GM23338 (cell line): Measurements from ENCODE around the gene CPNE6. TPM values are rescaled to one million over a fixed set of nuclear protein-coding genes. Genes with fewer than 3 reads are reported as not detected.

Experiments used
- ATAC-seq: fragments of 200-7000 bp; cut with Tn5 transposase; 3 replicates; pipeline ENCODE4 v1.9.1; 2020
- DNase-seq: peaks from one replicate; pipeline ENCODE4 v3.0.0-alpha.2; 2015; ENCODE audit warnings: low spot score
- H2AFZ ChIP-seq: fragments of 200-600 bp; sonication (generic); 2 replicates; pipeline ENCODE4 v1.8.0; 2016; ENCODE audit warnings: antibody characterized with exemption, mild to moderate bottlenecking, moderate library complexity
- H3F3A ChIP-seq: fragments of 200-600 bp; sonication (generic); replicated peaks from 2 replicates; pipeline ENCODE4 v1.8.0; 2017; ENCODE audit warnings: antibody characterized with exemption, mixed run types, low read depth
- H3K27ac ChIP-seq: fragments of 200-600 bp; sonication (generic); 2 replicates; pipeline ENCODE4 v1.6.1; 2016; ENCODE audit warnings: low read depth
- H3K27me3 ChIP-seq: fragments of 200-600 bp; sonication (generic); 2 replicates; pipeline ENCODE4 v1.8.0; 2016; ENCODE audit warnings: mild to moderate bottlenecking, mixed run types, moderate library complexity; ENCODE audit not compliant: insufficient read depth
- H3K36me3 ChIP-seq: fragments of 200-600 bp; sonication (generic); 2 replicates; pipeline ENCODE4 v1.8.0; 2016; ENCODE audit warnings: mild to moderate bottlenecking; ENCODE audit not compliant: insufficient read depth
- H3K4me1 ChIP-seq: fragments of 200-600 bp; sonication (generic); 2 replicates; pipeline ENCODE4 v1.8.0; 2016; ENCODE audit warnings: mild to moderate bottlenecking, moderate library complexity; ENCODE audit not compliant: insufficient read depth
- H3K4me2 ChIP-seq: fragments of 200-600 bp; sonication (generic); 2 replicates; pipeline ENCODE4 v1.7.1; 2017; ENCODE audit warnings: mixed run types
- H3K4me3 ChIP-seq: fragments of 200-600 bp; sonication (generic); 2 replicates; pipeline ENCODE4 v1.6.1; 2016; ENCODE audit warnings: mixed run types
- H3K79me2 ChIP-seq: fragments of 200-600 bp; sonication (generic); replicated peaks from 2 replicates; pipeline ENCODE4 v1.8.0; 2017; ENCODE audit warnings: mild to moderate bottlenecking; ENCODE audit not compliant: insufficient read depth
- H3K9me2 ChIP-seq: fragments of 200-600 bp; sonication (generic); 2 replicates; pipeline ENCODE4 v1.8.0; 2017; ENCODE audit not compliant: insufficient read depth
- H4K20me1 ChIP-seq: fragments of 200-600 bp; sonication (generic); replicated peaks from 2 replicates; pipeline ENCODE4 v1.8.0; 2017; ENCODE audit warnings: mild to moderate bottlenecking; ENCODE audit not compliant: insufficient read depth
- H3K27ac Mint-ChIP-seq: 2 replicates; pipeline ENCODE4 v1.8.0; 2020; ENCODE audit warnings: inconsistent platforms, mild to moderate bottlenecking, moderate library complexity, mixed read lengths
- H3K27me3 Mint-ChIP-seq: 3 replicates; pipeline ENCODE4 v1.8.0; 2022; ENCODE audit warnings: low read depth, mild to moderate bottlenecking, moderate library complexity, mixed read lengths, inconsistent platforms; ENCODE audit not compliant: insufficient read depth, poor library complexity
- H3K36me3 Mint-ChIP-seq: 3 replicates; pipeline ENCODE4 v1.8.0; 2021; ENCODE audit warnings: low read depth, mild to moderate bottlenecking, inconsistent platforms, moderate library complexity, mixed read lengths
- H3K4me1 Mint-ChIP-seq: 3 replicates; pipeline ENCODE4 v1.8.0; 2020; ENCODE audit warnings: mild to moderate bottlenecking, inconsistent platforms, mixed read lengths
- H3K4me3 Mint-ChIP-seq: 3 replicates; pipeline ENCODE4 v1.8.0; 2021; ENCODE audit warnings: moderate library complexity, mild to moderate bottlenecking, inconsistent platforms, mixed read lengths
- H3K9me3 Mint-ChIP-seq: 3 replicates; pipeline ENCODE4 v1.8.0; 2020; ENCODE audit warnings: moderate library complexity, mild to moderate bottlenecking, inconsistent platforms, mixed read lengths
- CREB1 ChIP-seq: fragments of 250-450 bp; sonication (Bioruptor Pico); IDR thresholded peaks from 2 replicates; pipeline ENCODE4 v1.5.0; 2020; ENCODE audit warnings: low read depth, mild to moderate bottlenecking, moderate library complexity
- CTCF ChIP-seq, 2 experiments: fragments of 200-600 bp in 1 of 2; sonication (generic) in 1 of 2; conservative IDR thresholded peaks; 2 replicates each; pipeline versions ENCODE4 v1.5.1 to v1.6.1; 2016 to 2017; ENCODE audit warnings: antibody characterized with exemption in 2 of 2, low read depth in 2 of 2, mild to moderate bottlenecking in 2 of 2, moderate library complexity in 1 of 2
- EZH2 ChIP-seq: fragments of 200-600 bp; sonication (generic); IDR thresholded peaks from one replicate; pipeline ENCODE4 v1.8.0; 2017; ENCODE audit warnings: antibody characterized with exemption, mild to moderate bottlenecking, low read depth; ENCODE audit not compliant: unreplicated experiment
- EZH2phosphoT487 ChIP-seq: fragments of 200-600 bp; sonication (generic); IDR thresholded peaks from one replicate; pipeline ENCODE4 v1.8.1; 2018; ENCODE audit warnings: antibody characterized with exemption; ENCODE audit not compliant: unreplicated experiment
- JUNB ChIP-seq: IDR thresholded peaks from one replicate; pipeline ENCODE4 v1.6.1; 2016; ENCODE audit warnings: antibody characterized with exemption; ENCODE audit not compliant: unreplicated experiment
- NANOG ChIP-seq: IDR thresholded peaks from 2 replicates; pipeline ENCODE4 v1.6.1; 2016; ENCODE audit warnings: antibody characterized with exemption, borderline replicate concordance
- POLR2AphosphoS5 ChIP-seq: IDR thresholded peaks from 2 replicates; pipeline ENCODE4 v1.6.1; 2016; ENCODE audit warnings: antibody characterized with exemption, low read depth
- REST ChIP-seq: IDR thresholded peaks from one replicate; pipeline ENCODE4 v1.6.1; 2018; ENCODE audit warnings: antibody characterized with exemption; ENCODE audit not compliant: unreplicated experiment
- ZNF114 ChIP-seq: fragments of 250-450 bp; sonication (Bioruptor Pico); IDR thresholded peaks from 2 replicates; pipeline ENCODE4 v1.5.0; 2020; ENCODE audit warnings: mild to moderate bottlenecking, moderate library complexity
- ZNF331 ChIP-seq: fragments of 250-450 bp; sonication (Bioruptor Pico); IDR thresholded peaks from 2 replicates; pipeline ENCODE4 v1.5.0; 2020; ENCODE audit warnings: low read depth, mild to moderate bottlenecking, moderate library complexity
- ZNF462 ChIP-seq: fragments of 250-450 bp; sonication (Bioruptor Pico); IDR thresholded peaks from 2 replicates; pipeline ENCODE4 v1.5.0; 2020; ENCODE audit warnings: mild to moderate bottlenecking, moderate library complexity
- polyA plus RNA-seq: library from polyadenylated mRNA; unstranded; fragments of >200 nt; fragmentation: Nextera tagmentation; extraction: Ambion mirVana; gene quantifications from 2 replicates; pipeline ENCODE4 v1.2.1, GENCODE V29; 2016
- total RNA-seq: library from RNA; depleted of rRNA; stranded (reverse); fragments of >200 nt; shearing (Covaris generic); gene quantifications from 2 replicates; pipeline ENCODE4 v1.2.3, GENCODE V29; 2014

Gene CPNE6
- total and polyA plus RNA-seq, 2 experiments from 2014 or later = 0.16 TPM; not detected in 1

- H3K27ac ChIP-seq = peak overlapping the region; percentile 99
- no peak overlapping the region; the same call in 1 of the 2 replicates for H2AFZ ChIP-seq
- ATAC-seq = no peak
Measured at GRCh38 chr14:24093207-24093900, 22.0 kb downstream of the CPNE6 start.

More at GRCh38 chr14:24093207-24093900, 22.0 kb downstream of the CPNE6 start:
- Mint-ChIP-seq H3K9me3 (peaks cover 3% of the 10 kb centered on the region; the same call in 2 of the 3 replicates), H3K4me1 (peaks cover 38% of the 10 kb centered on the region), H3K27ac (peak overlapping the region; percentile 100), H3K4me3 (peak overlapping the region; percentile 66), H3K27me3 (peaks cover 24% of the 10 kb centered on the region), H3K36me3 (peaks cover 44% of the 10 kb centered on the region)
- DNase-seq = no peak
- Histone ChIP-seq H3K4me3 (peak overlapping the region; percentile 47), H3K79me2 (peaks cover 22% of the 10 kb centered on the region), H3K4me1 (peaks cover 18% of the 10 kb centered on the region), H3K36me3 (no peaks in the 10 kb centered on the region), H3K9me2 (peaks cover 8% of the 10 kb centered on the region), H4K20me1 (peaks cover 5% of the 10 kb centered on the region; the same call in 1 of the 2 replicates), H3F3A (peaks cover 15% of the 10 kb centered on the region), H3K27me3 (no peaks in the 10 kb centered on the region), H3K4me2 (peak overlapping the region; percentile 73)
- TF ChIP-seq CREB1 (CRISPR knock-in tag) (no peak), JUNB (no peak), EZH2phosphoT487 (no peak), NANOG (no peak), ZNF114 (CRISPR knock-in tag) (no peak), ZNF462 (CRISPR knock-in tag) (no peak), REST (no peak), POLR2AphosphoS5 (no peak), ZNF331 (CRISPR knock-in tag) (no peak), EZH2 (no peak), CTCF (conservative IDR thresholded peaks at IDR 0.05; ENCODE audit: low read depth in 2 of 2) (no peak)
